Psoas muscle (tissue), 8 donors: ENCODE results near the gene CNTNAP2. TPM values are rescaled to one million over a fixed set of nuclear protein-coding genes. Genes with fewer than 3 reads are reported as not detected.

Experiments
- ATAC-seq, 4 donors: fragments of 200-7000 bp; cut with Tn5 transposase; one replicate each; pipeline ENCODE4 v1.9.1; 2020; ENCODE audit warnings: moderate library complexity in 3 of 4, mild to moderate bottlenecking in 2 of 4
- DNase-seq, 2 donors: peaks; one replicate each; pipeline ENCODE4 v3.0.0-alpha.2; 2020
- H3K27ac ChIP-seq: fragments of 200-600 bp; one replicate; pipeline ENCODE4 v1.8.0; 2022
- H3K27me3 ChIP-seq, 3 donors: fragments of 200-600 bp in 1 of 3; one replicate each; pipeline versions ENCODE4 v1.6.1 to v1.8.0; 2013 to 2022; ENCODE audit warnings: low read length in 2 of 3, mild to moderate bottlenecking in 2 of 3, moderate library complexity in 1 of 3; ENCODE audit not compliant: insufficient read depth in 3 of 3
- H3K36me3 ChIP-seq, 2 donors: fragments of 200-600 bp in 1 of 2; one replicate each; pipeline versions ENCODE4 v1.6.1 to v1.8.0; 2013 to 2022; ENCODE audit warnings: low read depth in 1 of 2, mild to moderate bottlenecking in 1 of 2, moderate library complexity in 1 of 2; ENCODE audit not compliant: insufficient read depth in 1 of 2
- H3K4me1 ChIP-seq: fragments of 200-600 bp; one replicate; pipeline ENCODE4 v1.8.0; 2022
- H3K4me3 ChIP-seq: fragments of 200-600 bp; one replicate; pipeline ENCODE4 v1.8.0; 2022; ENCODE audit warnings: mild to moderate bottlenecking
- H3K9me3 ChIP-seq: fragments of 200-600 bp; one replicate; pipeline ENCODE4 v1.8.0; 2022
- WGBS, 3 donors: extraction: QIAGEN DNeasy Blood & Tissue Kit; methylation state at CpG; one replicate each; pipeline versions ENCODE4 v1.1.6 to v1.1.7; 2013; 5-methylcytosine and 5-hydroxymethylcytosine counted together
- intact Hi-C, 2 donors: fragments of 100-400 bp; cut with DNase I; formaldehyde crosslinking; loops; one replicate each; pipeline versions ENCODE4 v1.11.0 to v1.14.2; 2022
- polyA plus RNA-seq, 3 donors: library from polyadenylated mRNA; stranded (reverse); fragments of 200-250 nt; gene quantifications; one replicate each; pipeline ENCODE4 v1.2.3, GENCODE V29; 2013
- total RNA-seq, 4 donors: library from RNA; stranded (reverse); fragmentation: NEBNext Ultra II Directional in 2 of 4; extraction: Animal tissue kit (Norgen Biotek cat#: 25700) in 2 of 4; gene quantifications; one replicate each; pipeline versions ENCODE4 v1.2.1 to v1.2.4, GENCODE V29; 2021 to 2023
- TF ChIP-seq, protein P1 (sequence below): fragments of 200-600 bp; IDR thresholded peaks from one replicate; pipeline ENCODE4 v1.8.0; 2022; ENCODE audit warnings: antibody characterized with exemption
- donor health status: healthy with polysubstance abuse.
- donor health status: DM: no; HTN: no; CAD: no; lungs with moderate emphysema.
- donor health status: Bipolar disorder and iron deficiency.
- donor health status: healthy.
- donor health status: DM: yes; HTN: yes; CAD: no.
- donor health status: DM: no; HTN: no; CAD: no.
- donor health status: DM: no; HTN: no; CAD: no.
- donor health status: DM: yes; HTN: yes; CAD: no.

CNTNAP2 gene
- total and polyA plus RNA-seq, 7 donors: 0.01 to 0.13 TPM; not detected in 5

- TF ChIP-seq, protein P1, sequence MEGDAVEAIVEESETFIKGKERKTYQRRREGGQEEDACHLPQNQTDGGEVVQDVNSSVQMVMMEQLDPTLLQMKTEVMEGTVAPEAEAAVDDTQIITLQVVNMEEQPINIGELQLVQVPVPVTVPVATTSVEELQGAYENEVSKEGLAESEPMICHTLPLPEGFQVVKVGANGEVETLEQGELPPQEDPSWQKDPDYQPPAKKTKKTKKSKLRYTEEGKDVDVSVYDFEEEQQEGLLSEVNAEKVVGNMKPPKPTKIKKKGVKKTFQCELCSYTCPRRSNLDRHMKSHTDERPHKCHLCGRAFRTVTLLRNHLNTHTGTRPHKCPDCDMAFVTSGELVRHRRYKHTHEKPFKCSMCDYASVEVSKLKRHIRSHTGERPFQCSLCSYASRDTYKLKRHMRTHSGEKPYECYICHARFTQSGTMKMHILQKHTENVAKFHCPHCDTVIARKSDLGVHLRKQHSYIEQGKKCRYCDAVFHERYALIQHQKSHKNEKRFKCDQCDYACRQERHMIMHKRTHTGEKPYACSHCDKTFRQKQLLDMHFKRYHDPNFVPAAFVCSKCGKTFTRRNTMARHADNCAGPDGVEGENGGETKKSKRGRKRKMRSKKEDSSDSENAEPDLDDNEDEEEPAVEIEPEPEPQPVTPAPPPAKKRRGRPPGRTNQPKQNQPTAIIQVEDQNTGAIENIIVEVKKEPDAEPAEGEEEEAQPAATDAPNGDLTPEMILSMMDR: no peak
- Histone ChIP-seq H3K36me3 (no peaks in the 10 kb centered on the region), H3K27ac (no peak overlapping the region), H3K4me3 (no peak overlapping the region), H3K4me1 (no peaks in the 10 kb centered on the region), H3K9me3 (no peaks in the 10 kb centered on the region), H3K27me3 (no peaks in the 10 kb centered on the region)
- intact Hi-C loops: no loop called here
- DNase-seq (no peak), ATAC-seq (no peak)
- WGBS, 3 donors: 86 to 89% (median 86%) methylated on average over 8 of the region's 8 CpGs
Observed at GRCh38 chr7:147571436-147572185, 1455.0 kb downstream of the CNTNAP2 start.

DNA sequence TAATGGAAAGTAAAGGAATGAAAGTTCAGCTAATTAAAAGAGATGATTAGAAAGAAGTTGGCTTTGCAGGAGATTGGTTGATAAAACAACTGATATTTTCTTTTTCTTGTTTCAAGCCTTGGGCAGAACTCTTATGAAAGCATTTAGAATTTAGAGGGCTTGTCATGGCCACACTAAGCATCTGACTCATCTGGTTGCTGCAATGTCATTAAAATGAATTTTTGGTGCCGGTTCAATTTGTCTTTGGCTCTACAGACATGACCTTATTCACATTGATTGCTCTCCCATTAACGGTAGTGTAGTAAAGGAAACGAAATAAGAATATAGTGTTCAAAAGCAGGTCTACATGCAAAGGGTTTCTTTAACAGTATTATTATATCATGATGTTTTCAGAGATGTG lies 1461.6 kb downstream of the CNTNAP2 start:
- DNase-seq (no peak), ATAC-seq (no peak)
- Histone ChIP-seq H3K36me3 (no peaks in the 10 kb centered on the region), H3K27ac (no peak overlapping the region), H3K9me3 (no peaks in the 10 kb centered on the region), H3K27me3 (no peaks in the 10 kb centered on the region), H3K4me3 (no peak overlapping the region), H3K4me1 (no peaks in the 10 kb centered on the region)
- TF ChIP-seq, protein P1: no peak
- intact Hi-C loops: no loop called here
- WGBS, 3 donors: 82 to 95% (median 86%) methylated on average over 3 of the region's 3 CpGs

DNA sequence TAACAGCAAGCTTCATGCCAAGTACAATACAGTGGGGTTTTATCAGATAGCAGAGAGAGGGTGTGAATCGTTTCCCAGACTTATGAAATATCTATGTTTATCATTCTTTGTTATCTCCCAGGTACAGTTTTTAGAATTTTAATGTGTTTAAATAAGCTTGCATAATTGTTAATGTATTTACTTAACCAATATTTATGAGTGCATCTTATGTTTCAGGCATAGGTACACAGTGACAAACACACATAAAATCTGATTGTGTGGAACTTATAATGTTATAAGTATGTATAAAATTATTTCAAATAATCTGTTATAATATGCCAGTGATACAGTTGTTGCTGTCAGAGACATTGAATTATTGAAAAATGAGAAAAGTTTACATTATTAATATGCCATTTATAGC lies 1462.5 kb downstream of the CNTNAP2 start:
- Histone ChIP-seq H3K4me3 (no peak overlapping the region), H3K9me3 (no peaks in the 10 kb centered on the region), H3K36me3 (no peaks in the 10 kb centered on the region), H3K27me3 (no peaks in the 10 kb centered on the region), H3K27ac (no peak overlapping the region), H3K4me1 (no peaks in the 10 kb centered on the region)
- TF ChIP-seq, protein P1: no peak
- ATAC-seq (no peak), DNase-seq (no peak)
- 64 to 74% (median 65%) methylated on average over 1 of the region's 1 CpG for WGBS, 3 donors
- intact Hi-C loops: no loop called here

DNA sequence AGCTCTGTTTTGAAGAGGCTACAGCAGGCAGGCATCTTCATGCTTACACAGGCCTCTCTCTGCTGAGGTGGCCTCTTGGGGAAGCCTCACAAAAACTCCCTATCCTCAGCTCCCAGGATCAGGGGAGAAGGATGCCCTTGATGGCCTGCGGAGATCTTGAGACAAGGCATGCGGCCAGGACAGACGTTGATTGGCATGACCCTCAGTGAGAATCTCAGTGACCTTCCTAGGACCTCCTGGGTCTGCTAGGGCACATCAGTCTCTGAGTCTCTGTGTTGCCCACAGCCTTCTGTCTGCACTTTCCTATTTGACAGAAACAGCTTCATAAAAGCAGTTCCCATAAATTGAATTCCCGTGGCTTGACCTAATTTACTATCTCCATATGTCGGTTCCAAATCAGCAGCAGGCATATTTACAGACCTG lies 1468.2 kb downstream of the CNTNAP2 start:
- ATAC-seq (no peak), DNase-seq (no peak)
- Histone ChIP-seq H3K4me3 (no peak overlapping the region), H3K27me3 (no peaks in the 10 kb centered on the region), H3K27ac (no peak overlapping the region), H3K36me3 (no peaks in the 10 kb centered on the region), H3K4me1 (no peaks in the 10 kb centered on the region), H3K9me3 (no peaks in the 10 kb centered on the region)
- intact Hi-C loops: no loop called here
- WGBS, 3 donors: 56 to 63% (median 59%) methylated on average over 5 of the region's 5 CpGs
- TF ChIP-seq, protein P1: no peak

- intact Hi-C loops: no loop called here
- DNase-seq (no peak), ATAC-seq (no peak)
- no peak overlapping the region for H3K27ac ChIP-seq
- WGBS, 3 donors: 41 to 85% (median 44%) methylated on average over 1 of the region's 1 CpG
- TF ChIP-seq, protein P1: no peak
- no peak overlapping the region for H3K4me3 ChIP-seq
- H3K36me3 ChIP-seq: no peaks in the 10 kb centered on the region
- H3K9me3 ChIP-seq: no peaks in the 10 kb centered on the region
- H3K4me1 ChIP-seq: no peaks in the 10 kb centered on the region
- H3K27me3 ChIP-seq: no peaks in the 10 kb centered on the region
Observed at GRCh38 chr7:147586110-147586509, 1469.5 kb downstream of the CNTNAP2 start.
